Thyroid gland (tissue), 4 donors: ENCODE measurements around the gene MLXIPL.
"Not testable (repeated sequence)": the region's sequence is repeated elsewhere in the genome, so short reads cannot be mapped to it uniquely, and the experiment has no call there.

Experiments
- CTCF ChIP-seq, 6 experiments: fragments of 200-600 bp in 3 of 6; fragments of 450-650 bp in 3 of 6; sonication (generic) in 3 of 6; IDR thresholded peaks; one replicate each; pipeline ENCODE4 v1.5.1; 2016 to 2019; ENCODE audit warnings: antibody characterized with exemption in 6 of 6, mild to moderate bottlenecking in 2 of 6, inconsistent platforms in 1 of 6, moderate library complexity in 1 of 6
- POLR2A ChIP-seq, 2 donors: fragments of 450-650 bp; IDR thresholded peaks; one replicate each; pipeline ENCODE4 v1.6.1; 2017; ENCODE audit warnings: antibody characterized with exemption in 2 of 2, mild to moderate bottlenecking in 2 of 2, moderate library complexity in 1 of 2

DNA sequence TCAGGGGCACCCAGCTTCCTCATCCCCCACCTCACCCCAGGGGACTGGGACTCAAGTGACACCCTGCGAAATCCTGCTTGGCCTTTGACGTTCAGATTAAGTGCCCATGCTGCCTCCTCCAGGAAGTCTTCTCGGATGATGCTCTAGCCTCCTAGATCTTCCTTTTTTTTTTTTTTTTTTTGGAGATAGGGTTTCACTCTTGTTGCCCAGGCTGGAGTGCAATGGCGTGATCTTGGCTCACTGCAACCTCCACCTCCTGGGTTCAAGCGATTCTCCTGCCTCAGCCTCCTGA lies 16.7 kb downstream of the MLXIPL start:
- TF ChIP-seq POLR2A, CTCF (IDR thresholded peaks at IDR 0.05): not testable (repeated sequence)
